ENCODE data around the gene MIPOL1. TPM values are rescaled to one million over a fixed set of nuclear protein-coding genes. Genes with fewer than 3 reads are reported as not detected.

MIPOL1 gene
- total and polyA plus RNA-seq, 4 donors: 0.51 to 6.6 (median 1.9) TPM

DNA sequence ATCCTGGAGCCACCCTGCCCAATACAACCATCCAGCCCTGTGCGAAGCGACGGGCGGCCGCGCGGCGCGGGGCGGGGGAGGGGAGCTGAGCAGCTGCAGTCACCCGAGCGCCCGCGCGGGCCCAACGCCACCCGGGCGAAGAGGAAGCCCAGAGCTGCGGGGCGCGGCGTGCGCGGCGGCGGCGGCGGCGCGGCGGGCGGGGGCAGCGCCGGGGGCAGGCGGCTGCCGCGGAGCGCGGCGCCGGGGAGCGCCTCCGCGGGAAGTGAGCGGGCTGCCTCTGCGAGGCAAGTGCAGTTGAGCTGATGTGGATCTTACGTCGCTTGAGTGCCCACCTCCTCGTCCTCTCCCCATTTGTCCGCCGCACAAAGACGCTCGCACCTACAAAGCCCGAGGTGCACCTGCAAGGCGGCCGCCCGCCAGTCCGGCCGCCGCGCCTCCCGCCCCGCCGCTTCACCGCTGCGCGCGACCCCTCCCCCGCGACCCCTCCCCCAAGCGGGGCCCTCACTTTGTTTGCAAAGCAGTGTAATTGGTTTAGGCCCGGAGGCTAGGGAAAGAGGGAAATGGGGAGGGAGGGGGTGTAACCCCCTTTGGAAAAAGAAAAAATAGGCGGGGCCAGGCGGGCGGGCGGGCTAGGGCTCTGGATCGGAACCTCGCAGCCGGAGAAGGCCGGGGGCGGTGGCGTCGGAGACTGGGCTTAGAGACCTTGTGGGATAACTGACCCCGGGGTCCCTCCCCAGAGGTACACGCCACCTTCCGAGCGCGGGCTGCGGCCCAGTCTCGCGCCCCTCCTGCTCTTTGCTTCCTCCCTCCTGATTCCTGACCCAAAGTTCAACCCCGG, 397.5 kb downstream of the MIPOL1 start, which contains the start of the genes FOXA1 and TTC6:
Gene FOXA1 (minus strand): TSS at position 279 of the 838 bp plus-strand sequence. CDS start 277 bp downstream, at position 2.
Gene TTC6 (plus strand): TSS at position 659 of the 838 bp plus-strand sequence. CDS start 26,436 bp downstream, outside the sequence.
- Histone ChIP-seq H3K27ac (ENCODE audit: low read depth in 1 of 2, low read length in 2 of 2) (peak within 1 kb of the TSS; percentile 87 to 94), H3K9ac (ENCODE audit: low read depth in 1 of 2, low read length in 2 of 2) (peak within 1 kb of the TSS; percentile 90 to 92), H3K36me3 (ENCODE audit: control insufficient read depth in 4 of 4, insufficient read depth in 3 of 4, low read depth in 1 of 4, low read length in 3 of 4) (peaks cover 0 to 1% (median 0%) of the 10 kb centered on the region in 4 donors), H3K27me3 (ENCODE audit: control insufficient read depth in 4 of 4, insufficient read depth in 4 of 4, low read length in 3 of 4) (no peaks in the 10 kb centered on the region), H3K4me3 (ENCODE audit: low read depth in 1 of 3, low read length in 3 of 3) (peak within 1 kb of the TSS; percentile 66 to 92 (median 76)), H3K4me1 (ENCODE audit: control insufficient read depth in 4 of 4, insufficient read depth in 4 of 4, low read length in 3 of 4) (peaks cover 1 to 17% (median 13%) of the 10 kb centered on the region in 4 donors), H3K9me3 (ENCODE audit: control insufficient read depth in 4 of 4, low read length in 3 of 4) (no peaks in the 10 kb centered on the region)
- WGBS: under 1% methylated on average over 92 of the region's 92 CpGs
- DNase-seq (ENCODE audit: low spot score): peak; percentile 73
- TF ChIP-seq TAF1 (conservative IDR thresholded peaks at IDR 0.05) (peak; percentile 19), EGR1 (IDR thresholded peaks at IDR 0.05; ENCODE audit: low read depth in 2 of 2) (no peak), NR2F2 (IDR thresholded peaks at IDR 0.05) (no peak), YY1 (IDR thresholded peaks at IDR 0.05) (peak; percentile 33)

DNA sequence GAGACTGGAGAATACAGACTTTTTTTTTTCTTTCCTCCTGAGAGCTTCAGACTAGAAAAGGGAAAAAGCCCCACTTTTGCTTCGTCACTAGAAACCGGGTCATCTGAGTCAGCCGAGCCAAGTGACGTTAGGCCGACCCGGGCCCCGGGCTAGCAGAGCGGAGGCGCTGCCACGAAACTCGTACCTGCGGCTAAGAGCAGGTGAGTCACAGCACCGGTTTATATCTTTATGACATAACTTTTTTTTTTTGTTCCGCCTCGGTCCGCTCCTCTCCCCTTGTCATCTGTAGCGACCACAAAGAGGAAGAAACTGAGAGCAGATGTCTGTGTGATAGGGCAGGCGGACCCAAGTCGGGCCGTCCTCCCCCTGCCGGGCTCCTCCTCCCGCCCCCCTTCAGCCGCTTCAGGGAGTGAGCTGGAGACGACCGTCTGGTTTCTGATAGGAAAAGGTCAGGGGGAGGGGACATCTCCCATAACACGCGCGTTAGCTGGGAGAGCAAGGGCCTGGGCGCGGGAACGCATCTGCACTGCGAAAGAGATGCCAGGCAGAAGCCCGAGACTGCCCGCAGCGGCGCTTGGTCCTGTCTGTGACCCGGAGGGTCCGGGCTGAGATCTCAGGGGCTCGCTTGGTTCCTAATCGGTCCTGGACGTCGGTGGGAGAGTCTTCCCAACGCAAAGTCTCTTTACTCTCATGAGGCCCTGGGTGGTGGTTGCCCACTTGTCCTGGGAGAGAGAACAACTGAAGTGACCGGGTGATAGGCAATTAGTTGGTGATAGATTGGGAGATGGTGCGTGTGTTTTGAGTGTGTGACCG, 398.3 kb downstream of the MIPOL1 start:
- H3K27me3 ChIP-seq (ENCODE audit: control insufficient read depth in 4 of 4, insufficient read depth in 4 of 4, low read length in 3 of 4): no peaks in the 10 kb centered on the region
- DNase-seq (ENCODE audit: low spot score): peak; percentile 70
- 2% methylated on average over 46 of the region's 46 CpGs for WGBS
- peaks cover 0 to 1% (median 0%) of the 10 kb centered on the region in 4 donors for H3K36me3 ChIP-seq (ENCODE audit: control insufficient read depth in 4 of 4, insufficient read depth in 3 of 4, low read depth in 1 of 4, low read length in 3 of 4)
- peaks cover 1 to 25% (median 20%) of the 10 kb centered on the region in 4 donors for H3K4me1 ChIP-seq (ENCODE audit: control insufficient read depth in 4 of 4, insufficient read depth in 4 of 4, low read length in 3 of 4)
- no peaks in the 10 kb centered on the region for H3K9me3 ChIP-seq (ENCODE audit: control insufficient read depth in 4 of 4, low read length in 3 of 4)
- H3K4me3 ChIP-seq (ENCODE audit: low read depth in 1 of 3, low read length in 3 of 3): peak overlapping the region; percentile 66 to 92 (median 76)
- H3K27ac ChIP-seq (ENCODE audit: low read depth in 1 of 2, low read length in 2 of 2): peak overlapping the region; percentile 87 to 94
- TF ChIP-seq, protein P1, sequence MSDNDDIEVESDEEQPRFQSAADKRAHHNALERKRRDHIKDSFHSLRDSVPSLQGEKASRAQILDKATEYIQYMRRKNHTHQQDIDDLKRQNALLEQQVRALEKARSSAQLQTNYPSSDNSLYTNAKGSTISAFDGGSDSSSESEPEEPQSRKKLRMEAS (IDR thresholded peaks at IDR 0.05): peak; percentile 76
- TF ChIP-seq FOXA1 (IDR thresholded peaks at IDR 0.05) (no peak), HNF4G (IDR thresholded peaks at IDR 0.05) (no peak), FOXA2 (IDR thresholded peaks at IDR 0.05) (no peak), TAF1 (conservative IDR thresholded peaks at IDR 0.05) (peak; percentile 81), JUND (IDR thresholded peaks at IDR 0.05) (peak in 1 of 2 donors; percentile 8), SP1 (IDR thresholded peaks at IDR 0.05) (peak; percentile 73), HNF4A (conservative IDR thresholded peaks at IDR 0.05) (peak; percentile 51 to 55), GABPA (IDR thresholded peaks at IDR 0.05 in 1 of 2, conservative IDR thresholded peaks at IDR 0.05 in 1 of 2) (no peak), RXRA (IDR thresholded peaks at IDR 0.05) (peak; percentile 79 to 80), EGR1 (IDR thresholded peaks at IDR 0.05; ENCODE audit: low read depth in 2 of 2) (peak in 1 of 2 donors; percentile 69), NR2F2 (IDR thresholded peaks at IDR 0.05) (no peak), RAD21 (IDR thresholded peaks at IDR 0.05) (peak; percentile 25 to 49), YY1 (IDR thresholded peaks at IDR 0.05) (peak; percentile 71)
- TF ChIP-seq, protein P2, sequence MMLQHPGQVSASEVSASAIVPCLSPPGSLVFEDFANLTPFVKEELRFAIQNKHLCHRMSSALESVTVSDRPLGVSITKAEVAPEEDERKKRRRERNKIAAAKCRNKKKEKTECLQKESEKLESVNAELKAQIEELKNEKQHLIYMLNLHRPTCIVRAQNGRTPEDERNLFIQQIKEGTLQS (IDR thresholded peaks at IDR 0.05): no peak
- TF ChIP-seq, protein P3, sequence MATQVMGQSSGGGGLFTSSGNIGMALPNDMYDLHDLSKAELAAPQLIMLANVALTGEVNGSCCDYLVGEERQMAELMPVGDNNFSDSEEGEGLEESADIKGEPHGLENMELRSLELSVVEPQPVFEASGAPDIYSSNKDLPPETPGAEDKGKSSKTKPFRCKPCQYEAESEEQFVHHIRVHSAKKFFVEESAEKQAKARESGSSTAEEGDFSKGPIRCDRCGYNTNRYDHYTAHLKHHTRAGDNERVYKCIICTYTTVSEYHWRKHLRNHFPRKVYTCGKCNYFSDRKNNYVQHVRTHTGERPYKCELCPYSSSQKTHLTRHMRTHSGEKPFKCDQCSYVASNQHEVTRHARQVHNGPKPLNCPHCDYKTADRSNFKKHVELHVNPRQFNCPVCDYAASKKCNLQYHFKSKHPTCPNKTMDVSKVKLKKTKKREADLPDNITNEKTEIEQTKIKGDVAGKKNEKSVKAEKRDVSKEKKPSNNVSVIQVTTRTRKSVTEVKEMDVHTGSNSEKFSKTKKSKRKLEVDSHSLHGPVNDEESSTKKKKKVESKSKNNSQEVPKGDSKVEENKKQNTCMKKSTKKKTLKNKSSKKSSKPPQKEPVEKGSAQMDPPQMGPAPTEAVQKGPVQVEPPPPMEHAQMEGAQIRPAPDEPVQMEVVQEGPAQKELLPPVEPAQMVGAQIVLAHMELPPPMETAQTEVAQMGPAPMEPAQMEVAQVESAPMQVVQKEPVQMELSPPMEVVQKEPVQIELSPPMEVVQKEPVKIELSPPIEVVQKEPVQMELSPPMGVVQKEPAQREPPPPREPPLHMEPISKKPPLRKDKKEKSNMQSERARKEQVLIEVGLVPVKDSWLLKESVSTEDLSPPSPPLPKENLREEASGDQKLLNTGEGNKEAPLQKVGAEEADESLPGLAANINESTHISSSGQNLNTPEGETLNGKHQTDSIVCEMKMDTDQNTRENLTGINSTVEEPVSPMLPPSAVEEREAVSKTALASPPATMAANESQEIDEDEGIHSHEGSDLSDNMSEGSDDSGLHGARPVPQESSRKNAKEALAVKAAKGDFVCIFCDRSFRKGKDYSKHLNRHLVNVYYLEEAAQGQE (IDR thresholded peaks at IDR 0.05): peak; percentile 88
- TF ChIP-seq, protein P4, sequence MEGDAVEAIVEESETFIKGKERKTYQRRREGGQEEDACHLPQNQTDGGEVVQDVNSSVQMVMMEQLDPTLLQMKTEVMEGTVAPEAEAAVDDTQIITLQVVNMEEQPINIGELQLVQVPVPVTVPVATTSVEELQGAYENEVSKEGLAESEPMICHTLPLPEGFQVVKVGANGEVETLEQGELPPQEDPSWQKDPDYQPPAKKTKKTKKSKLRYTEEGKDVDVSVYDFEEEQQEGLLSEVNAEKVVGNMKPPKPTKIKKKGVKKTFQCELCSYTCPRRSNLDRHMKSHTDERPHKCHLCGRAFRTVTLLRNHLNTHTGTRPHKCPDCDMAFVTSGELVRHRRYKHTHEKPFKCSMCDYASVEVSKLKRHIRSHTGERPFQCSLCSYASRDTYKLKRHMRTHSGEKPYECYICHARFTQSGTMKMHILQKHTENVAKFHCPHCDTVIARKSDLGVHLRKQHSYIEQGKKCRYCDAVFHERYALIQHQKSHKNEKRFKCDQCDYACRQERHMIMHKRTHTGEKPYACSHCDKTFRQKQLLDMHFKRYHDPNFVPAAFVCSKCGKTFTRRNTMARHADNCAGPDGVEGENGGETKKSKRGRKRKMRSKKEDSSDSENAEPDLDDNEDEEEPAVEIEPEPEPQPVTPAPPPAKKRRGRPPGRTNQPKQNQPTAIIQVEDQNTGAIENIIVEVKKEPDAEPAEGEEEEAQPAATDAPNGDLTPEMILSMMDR (IDR thresholded peaks at IDR 0.05; ENCODE audit: low read depth, low read length, missing input control): no peak
- TF ChIP-seq, protein P5, sequence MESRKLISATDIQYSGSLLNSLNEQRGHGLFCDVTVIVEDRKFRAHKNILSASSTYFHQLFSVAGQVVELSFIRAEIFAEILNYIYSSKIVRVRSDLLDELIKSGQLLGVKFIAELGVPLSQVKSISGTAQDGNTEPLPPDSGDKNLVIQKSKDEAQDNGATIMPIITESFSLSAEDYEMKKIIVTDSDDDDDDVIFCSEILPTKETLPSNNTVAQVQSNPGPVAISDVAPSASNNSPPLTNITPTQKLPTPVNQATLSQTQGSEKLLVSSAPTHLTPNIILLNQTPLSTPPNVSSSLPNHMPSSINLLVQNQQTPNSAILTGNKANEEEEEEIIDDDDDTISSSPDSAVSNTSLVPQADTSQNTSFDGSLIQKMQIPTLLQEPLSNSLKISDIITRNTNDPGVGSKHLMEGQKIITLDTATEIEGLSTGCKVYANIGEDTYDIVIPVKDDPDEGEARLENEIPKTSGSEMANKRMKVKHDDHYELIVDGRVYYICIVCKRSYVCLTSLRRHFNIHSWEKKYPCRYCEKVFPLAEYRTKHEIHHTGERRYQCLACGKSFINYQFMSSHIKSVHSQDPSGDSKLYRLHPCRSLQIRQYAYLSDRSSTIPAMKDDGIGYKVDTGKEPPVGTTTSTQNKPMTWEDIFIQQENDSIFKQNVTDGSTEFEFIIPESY (IDR thresholded peaks at IDR 0.05): peak; percentile 30
- peak overlapping the region; percentile 90 to 92 for H3K9ac ChIP-seq (ENCODE audit: low read depth in 1 of 2, low read length in 2 of 2)
